GM12873 (cell line): Measurements from ENCODE around the gene CNOT3.

Experiments
- CTCF ChIP-seq: IDR thresholded peaks from 2 replicates; pipeline ENCODE4 v1.5.1; 2012; ENCODE audit warnings: low read depth, mild to moderate bottlenecking, moderate library complexity, low read length, control low read depth; ENCODE audit not compliant: insufficient read depth; ENCODE audit errors: missing control alignments

The CNOT3 gene

DNA sequence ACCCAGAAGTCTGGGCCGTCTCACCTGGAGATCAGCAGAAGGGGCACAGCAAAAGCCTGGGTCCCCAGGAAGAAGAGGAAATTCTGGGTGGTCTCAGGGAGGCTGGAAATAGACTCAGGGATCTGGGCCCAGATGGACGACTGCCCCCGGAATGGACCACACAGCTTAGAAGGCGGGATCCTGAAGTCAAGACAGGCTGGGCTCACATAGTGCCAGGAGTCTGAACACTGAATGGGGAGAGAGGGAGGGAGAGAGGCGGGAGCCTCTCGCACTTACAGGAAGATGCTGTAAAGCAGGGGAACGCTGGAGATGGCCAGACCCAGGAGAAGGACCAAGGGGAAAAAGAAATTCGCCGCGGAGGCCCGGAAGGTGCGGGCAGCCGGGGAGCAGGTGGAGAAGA lies 23.3 kb downstream of the CNOT3 start:
- TF ChIP-seq CTCF = no peak

GRCh38 chr19:54162241-54162805 lies 24.8 kb downstream of the CNOT3 start:
- TF ChIP-seq CTCF = no peak

DNA sequence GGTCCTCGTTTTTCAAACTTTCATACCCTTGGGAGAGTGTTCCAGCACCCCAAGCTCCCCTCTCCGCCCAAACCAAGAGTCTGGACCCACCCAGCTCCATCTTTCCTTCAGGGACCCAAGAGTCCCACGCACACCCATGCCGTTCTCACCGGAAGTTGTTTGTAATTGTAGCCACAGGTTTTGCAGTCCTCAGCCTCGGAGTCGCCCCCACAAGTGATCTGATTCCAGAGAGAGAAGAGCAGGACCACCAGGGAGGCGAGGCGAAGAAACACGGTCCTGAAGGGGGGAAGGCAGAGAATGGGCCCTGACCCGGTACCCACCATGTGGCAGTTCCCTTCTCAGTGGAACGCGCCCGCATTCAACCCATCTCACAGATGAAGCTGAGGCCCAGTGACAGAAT lies 25.3 kb downstream of the CNOT3 start:
- TF ChIP-seq CTCF = no peak

GRCh38 chr19:54164369-54165068 lies 27.0 kb downstream of the CNOT3 start:
- TF ChIP-seq CTCF = no peak

DNA sequence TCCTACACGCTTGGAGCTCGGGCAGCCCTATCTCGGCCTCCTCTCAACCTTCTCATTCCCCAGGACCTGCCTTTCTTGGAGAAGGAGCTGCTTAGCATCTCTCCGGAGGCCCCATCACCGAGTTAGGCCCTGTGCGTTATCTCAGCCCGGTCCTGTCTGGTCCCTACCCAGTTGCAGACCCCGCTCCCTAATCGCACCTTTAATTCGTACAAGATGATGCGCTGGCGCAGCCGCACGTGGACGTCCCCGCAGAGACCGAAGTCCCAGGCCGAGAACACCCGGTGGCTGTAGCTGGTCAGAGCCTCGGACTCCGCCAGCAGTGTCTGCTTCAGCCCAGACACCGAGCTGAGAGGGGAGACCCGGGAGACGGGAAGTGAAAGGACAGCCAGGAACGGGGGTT lies 27.7 kb downstream of the CNOT3 start:
- TF ChIP-seq CTCF = no peak

- peak; percentile 93 for TF ChIP-seq CTCF
Observed at GRCh38 chr19:54168174-54168917, 30.8 kb downstream of the CNOT3 start.

DNA sequence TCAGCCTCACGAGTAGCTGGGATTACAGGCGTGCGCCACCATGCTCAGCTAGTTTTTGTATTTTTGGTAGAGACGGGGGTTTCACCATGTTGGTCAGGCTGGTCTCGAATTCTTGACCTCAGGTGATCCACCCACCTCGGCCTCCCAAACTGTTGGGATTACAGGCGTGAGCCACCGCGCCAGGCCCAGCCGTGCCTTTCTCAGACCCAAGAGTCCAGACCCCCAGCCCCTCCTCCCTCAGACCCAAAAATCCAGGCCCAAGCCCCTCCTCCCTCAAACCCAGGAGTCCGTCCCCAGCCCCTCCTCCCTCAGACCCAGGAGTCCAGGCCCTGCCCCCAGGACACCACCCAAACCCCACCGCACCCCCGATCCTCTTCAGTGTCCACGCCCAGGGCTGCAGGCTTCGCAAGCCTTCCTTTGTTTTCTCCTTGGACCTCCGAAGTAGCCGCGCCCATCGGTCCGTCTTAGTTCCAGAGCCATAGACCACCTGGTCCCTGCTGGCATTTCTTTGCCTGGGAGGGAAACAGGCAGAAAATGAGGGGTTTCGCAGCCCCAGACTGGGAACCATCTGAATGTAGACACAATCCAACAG lies 31.7 kb downstream of the CNOT3 start:
- no peak for TF ChIP-seq CTCF
